GM19455 (cell line): ENCODE results near the gene CFAP99.
"Not testable (repeated sequence)": the region's sequence is repeated elsewhere in the genome, so short reads cannot be mapped to it uniquely, and the experiment has no call there.

Source experiments
- ATAC-seq: cut with Tn5 transposase; IDR thresholded peaks from one replicate; pipeline ENCODE4 v1.9.1; 2021; ENCODE audit not compliant: unreplicated experiment

Gene CFAP99

GRCh38 chr4:2427383-2428334, 8.9 kb downstream of the CFAP99 start:
- no peak for ATAC-seq

- ATAC-seq: no peak
Observed at GRCh38 chr4:2428496-2429213, 9.9 kb downstream of the CFAP99 start.

GRCh38 chr4:2429945-2430757, 11.4 kb downstream of the CFAP99 start:
- ATAC-seq: not testable (repeated sequence)

GRCh38 chr4:2432004-2432403, 13.2 kb downstream of the CFAP99 start:
- no peak for ATAC-seq

- ATAC-seq: no peak
Observed at GRCh38 chr4:2432991-2433530, 14.3 kb downstream of the CFAP99 start.

- no peak for ATAC-seq
Observed at GRCh38 chr4:2433609-2434350, 15.0 kb downstream of the CFAP99 start.

- ATAC-seq: no peak
Observed at GRCh38 chr4:2434420-2434819, 15.7 kb downstream of the CFAP99 start.

- ATAC-seq: no peak
Observed at GRCh38 chr4:2436301-2436700, 17.5 kb downstream of the CFAP99 start.

- no peak for ATAC-seq
Observed at GRCh38 chr4:2436761-2437474, 18.2 kb downstream of the CFAP99 start.

GRCh38 chr4:2437475-2438215, 18.9 kb downstream of the CFAP99 start:
- no peak for ATAC-seq

GRCh38 chr4:2438822-2439718, 20.3 kb downstream of the CFAP99 start:
- no peak for ATAC-seq

GRCh38 chr4:2441393-2442174, 22.8 kb downstream of the CFAP99 start:
- ATAC-seq: no peak

- no peak for ATAC-seq
Observed at GRCh38 chr4:2442175-2442993, 23.6 kb downstream of the CFAP99 start.

- ATAC-seq: no peak
Observed at GRCh38 chr4:2443061-2443730, 24.4 kb downstream of the CFAP99 start.

GRCh38 chr4:2443956-2444740, 25.4 kb downstream of the CFAP99 start:
- no peak for ATAC-seq
